Measurements from ENCODE around the gene ZNF714.

The ZNF714 gene

DNA sequence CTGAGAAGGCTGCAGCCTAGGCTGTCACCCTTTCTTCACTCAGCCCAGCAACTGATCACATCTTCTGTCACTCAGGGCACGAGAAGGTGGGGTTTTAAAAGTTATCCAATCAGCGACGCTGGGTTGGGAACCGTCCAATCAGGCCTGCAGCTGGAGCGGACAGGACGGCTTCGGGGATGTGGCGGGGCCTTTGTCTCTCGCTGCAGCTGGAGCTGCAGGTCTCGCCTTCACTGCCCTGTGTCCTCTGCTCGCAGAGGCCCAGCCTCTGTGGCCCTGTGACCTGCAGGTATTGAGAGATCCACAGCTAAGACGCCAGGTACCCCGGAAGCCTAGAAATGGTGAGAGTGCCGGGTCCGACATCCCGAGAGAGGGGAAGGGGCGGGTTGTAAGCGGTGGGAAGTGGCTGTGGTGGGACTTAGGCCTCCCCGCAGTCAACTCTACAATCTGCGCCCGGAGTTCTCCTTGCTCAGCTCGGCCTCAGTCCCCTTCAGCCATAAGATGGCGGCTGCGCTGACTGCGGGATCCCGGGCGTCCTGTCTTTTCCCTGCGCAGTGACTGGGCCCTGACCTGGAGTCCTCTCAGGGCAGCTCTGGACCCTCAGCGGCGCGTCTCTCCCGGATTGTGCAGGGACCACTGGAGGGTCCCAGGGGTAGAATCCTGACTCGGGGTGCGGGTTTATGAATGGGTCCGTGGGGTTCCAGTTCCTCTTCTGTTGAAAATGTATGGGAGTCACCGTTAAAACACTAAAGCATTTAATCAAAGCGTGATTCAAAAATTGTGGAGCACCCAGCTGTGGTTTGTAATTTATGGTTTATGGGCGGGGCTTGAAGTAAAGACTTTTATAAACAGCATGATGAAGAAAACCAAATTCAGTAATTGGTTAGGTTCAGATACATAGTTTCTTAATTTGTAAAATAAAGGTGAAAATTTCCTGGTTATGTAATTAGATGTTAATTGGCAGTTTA, at the start of gene ZNF714:
TSS of gene ZNF714 (plus strand) at position 193 of the 965 bp plus-strand sequence. CDS start 16,066 bp downstream, outside the sequence.
- peak; percentile 95 for DNase-seq

DNA sequence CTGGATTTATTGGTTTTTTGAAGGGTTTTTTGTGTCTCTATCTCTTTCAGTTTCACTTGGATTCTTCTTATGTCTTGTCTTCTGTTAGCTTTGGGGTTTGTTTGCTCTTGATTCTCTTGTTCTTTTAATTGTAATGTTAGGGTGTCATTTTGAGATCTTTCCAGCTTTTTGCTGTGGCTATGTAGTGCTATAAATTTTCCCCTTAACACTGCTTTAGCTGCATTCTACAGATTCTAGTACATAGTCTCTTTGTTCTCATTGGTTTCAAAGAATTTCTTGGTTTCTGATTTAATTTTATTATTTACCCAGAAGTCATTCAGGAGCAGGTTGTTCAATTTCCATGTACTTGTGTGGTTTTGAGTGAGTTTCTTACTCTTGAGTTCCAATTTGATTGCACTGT, 37.0 kb upstream of the ZNF714 start:
- no peak for DNase-seq

DNA sequence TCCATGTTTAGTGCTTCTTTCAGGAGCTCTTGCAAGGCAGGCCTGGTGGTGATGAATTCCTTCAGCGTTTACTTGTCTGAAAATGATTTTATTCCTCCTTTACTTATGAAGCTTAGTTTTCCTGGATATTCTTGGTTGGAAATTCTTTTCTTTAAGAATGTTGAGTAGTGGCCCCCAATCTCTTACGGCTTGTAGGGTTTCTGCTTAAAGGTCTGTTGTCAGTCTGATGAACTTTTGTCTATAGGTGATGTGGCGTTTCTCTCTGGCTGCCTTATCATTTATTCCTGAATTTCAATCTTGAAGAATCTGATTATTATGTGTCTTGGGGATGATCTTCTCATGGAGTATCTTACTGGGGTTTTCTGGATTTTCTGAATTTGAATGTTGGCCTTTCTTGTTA, 35.5 kb upstream of the ZNF714 start:
- no peak for DNase-seq

DNA sequence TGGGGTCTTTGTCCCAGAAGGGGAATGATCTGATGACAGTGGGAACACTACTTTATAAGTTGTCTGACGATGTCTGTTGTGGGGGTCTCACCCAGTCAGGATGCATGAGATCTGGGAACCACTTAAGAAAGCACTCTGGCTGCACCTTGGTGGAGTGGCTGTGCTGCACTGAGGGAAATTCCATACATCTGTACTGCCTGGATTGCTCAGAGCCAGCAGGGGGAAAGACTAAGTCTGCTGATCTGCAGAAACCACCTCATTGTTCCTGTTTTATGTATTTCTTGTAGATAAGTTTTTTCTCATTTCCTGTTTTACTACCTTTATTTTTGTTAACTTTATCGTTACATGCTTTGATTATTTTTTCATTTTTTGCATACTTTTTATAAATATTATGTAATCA, 34.3 kb upstream of the ZNF714 start:
- no peak for DNase-seq

DNA sequence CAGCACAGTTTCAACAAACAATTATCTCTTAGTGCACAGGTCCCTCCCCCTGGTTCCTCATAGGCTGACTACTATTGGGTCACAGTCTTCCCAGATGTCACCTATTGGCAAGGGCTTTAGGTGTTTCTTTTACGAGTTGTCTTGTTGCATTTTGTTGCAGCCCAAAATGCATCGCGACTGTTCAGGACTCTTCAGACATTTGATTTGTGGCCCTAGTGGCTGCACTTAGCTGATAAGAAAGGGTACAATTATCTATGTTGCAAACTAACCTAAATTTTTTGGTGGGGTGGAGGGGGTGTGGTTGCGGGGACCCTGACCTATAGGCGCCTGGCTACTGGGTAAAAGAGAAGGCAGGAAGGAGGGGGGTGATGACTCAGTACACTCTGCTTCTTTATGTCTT, 29.1 kb upstream of the ZNF714 start:
- no peak for DNase-seq

DNA sequence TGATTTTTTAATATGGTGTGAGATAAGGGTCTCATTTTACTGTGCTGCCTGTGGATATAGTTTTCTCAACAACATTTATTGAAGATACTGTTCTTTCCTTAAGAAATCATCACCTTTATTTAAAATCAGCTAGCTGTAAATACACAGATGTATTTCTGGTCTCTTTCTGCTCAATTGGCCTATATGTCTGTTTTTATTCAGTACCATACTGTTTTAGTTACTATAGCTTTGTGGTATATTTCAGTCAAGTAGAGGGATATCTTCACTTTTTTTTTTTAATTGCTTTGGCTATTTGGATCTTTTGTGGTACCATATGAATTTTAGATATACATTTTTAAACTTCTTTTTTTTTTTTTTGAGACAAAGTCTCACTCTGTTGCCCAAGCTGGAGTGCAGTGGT, 16.7 kb upstream of the ZNF714 start:
- DNase-seq = no peak

DNA sequence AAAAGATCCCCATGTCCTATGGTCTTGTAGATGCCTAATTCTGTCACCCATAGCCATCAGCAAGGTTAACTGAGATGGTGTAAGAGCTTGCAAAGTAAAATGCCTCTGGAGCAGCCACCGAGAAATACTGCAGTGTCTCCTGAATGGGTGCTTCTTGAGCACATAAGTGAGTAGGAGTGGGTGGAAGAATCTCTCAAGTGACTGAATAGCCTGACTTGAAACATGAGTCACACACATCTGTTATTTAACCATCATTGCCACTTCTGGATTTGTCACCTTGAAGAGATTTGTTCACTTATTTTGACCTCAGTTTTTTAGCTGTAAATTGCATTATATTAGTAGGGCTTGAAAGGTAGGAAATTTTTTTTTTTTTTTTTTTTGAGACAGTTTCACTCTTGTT, 2.3 kb downstream of the ZNF714 start:
- DNase-seq = no peak

DNA sequence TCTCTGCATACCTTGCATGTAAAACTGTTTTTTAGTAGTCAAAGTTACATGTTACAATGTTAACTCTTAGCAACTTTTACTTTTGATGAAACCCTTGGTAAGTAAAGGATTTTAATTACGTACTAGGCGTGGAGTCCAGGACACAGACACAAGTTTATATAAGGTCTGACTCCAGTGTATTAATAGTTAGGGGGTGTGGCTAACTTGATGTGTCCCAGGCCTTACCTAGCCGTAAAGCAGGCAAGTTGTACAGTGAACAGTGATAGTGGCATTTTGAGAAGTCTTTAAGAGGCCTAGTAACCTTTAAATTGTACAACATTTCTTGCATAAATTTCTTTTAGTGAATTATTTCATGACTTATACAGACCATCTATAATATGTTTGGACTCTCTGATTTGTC, 5.9 kb downstream of the ZNF714 start:
- DNase-seq = no peak

DNA sequence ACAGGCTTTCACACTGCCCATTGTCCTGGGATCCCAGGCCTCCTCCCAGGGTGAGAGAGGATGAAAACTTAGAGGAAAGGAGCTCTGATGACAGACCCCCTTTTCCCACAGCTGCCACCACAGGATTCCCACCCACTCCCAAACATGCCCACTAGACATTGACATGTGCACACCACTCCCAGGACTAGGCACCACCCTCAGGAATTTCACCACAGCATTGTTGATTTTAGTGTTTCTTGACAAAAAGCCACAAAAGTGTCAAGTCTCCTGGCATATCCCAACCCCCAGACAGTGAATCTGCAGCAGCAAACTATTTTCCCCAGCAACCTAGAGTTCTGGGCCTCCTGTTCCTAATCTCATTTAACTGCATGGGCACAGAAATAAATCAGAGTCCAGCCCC, 10.1 kb downstream of the ZNF714 start:
- no peak for DNase-seq

DNA sequence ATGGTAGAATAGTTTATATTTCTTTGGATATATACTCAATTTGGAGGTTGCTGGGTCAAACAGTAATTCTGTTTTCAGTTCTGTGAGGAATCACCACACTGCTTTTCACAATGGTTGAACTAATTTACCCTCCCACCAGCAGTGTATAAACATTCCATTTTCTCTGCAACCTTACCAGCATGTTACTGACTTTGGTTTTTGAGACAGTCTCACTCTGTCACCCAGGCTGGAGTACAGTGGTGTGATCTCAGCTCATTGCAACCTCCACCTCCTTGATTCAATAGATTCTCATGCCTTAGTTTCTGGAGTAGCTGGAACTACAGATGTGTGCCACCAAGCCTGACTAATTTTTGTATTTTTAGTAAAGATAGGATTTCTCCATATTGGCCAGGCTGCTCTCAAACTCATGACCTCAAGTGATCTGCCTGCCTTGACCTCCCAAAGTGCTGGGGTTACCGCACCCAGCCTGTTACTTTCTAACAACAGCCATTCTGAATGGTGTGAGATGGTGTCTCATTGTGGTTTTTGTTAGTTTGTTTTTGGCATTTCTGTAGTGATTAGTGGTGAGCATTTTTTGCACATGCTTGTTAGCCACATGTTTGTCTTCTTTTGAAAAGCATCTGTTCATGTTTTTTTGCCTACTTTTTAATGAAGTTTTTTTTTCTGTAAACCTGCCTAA, 12.5 kb downstream of the ZNF714 start:
- no peak for DNase-seq

DNA sequence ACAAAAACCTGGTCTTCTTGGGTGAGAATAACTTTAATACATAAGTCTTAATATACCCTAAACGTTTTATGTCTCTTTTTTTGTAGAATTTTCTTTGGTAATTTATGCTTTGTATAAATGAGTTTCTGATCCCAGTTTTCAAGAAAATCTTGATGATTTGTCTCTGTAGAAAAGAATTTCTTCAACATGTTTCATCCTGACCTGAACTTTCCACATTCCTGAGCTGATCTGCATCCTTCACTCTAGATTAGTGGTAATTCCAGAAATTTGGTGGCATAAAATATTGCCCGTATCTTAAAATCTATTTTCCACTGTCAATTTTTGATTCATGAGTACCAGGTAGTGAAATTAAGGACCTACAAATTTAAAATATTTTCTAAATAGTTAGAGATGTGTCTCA, 16.3 kb downstream of the ZNF714 start:
- DNase-seq = no peak

DNA sequence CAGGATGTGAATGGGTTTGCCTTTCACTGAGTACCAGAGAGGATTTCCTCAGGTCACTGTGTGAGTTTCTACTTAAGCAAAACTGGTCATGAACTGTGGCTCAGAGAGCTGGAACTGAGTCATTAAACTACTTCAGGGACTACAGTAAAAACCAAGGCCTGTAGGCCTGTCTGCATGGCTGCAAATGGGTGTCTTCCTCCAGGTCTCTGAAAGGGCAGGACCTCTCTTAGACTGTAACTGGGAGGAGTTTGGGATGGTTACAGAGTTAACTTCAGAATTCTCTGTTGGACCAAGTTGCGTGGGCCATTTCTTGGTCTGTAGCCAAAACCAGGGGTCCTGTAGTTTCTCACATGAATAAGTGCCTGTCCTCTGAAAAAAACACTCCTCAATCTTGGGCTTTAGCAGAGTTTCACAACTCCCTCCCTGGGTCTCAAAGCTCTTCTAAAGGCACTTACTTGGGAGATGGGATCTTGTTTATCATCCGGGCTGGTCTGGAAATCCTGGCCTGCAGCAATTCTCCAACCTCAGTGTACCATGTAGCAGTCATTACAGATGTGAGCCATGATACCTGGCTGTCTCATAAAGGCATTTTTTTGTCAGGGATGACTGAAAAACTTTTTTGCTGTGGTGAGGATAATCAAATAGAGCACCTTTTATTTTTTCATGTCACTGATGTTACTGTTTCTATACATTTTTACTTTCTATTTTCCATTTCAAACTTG, 19.7 kb downstream of the ZNF714 start:
- DNase-seq = no peak

DNA sequence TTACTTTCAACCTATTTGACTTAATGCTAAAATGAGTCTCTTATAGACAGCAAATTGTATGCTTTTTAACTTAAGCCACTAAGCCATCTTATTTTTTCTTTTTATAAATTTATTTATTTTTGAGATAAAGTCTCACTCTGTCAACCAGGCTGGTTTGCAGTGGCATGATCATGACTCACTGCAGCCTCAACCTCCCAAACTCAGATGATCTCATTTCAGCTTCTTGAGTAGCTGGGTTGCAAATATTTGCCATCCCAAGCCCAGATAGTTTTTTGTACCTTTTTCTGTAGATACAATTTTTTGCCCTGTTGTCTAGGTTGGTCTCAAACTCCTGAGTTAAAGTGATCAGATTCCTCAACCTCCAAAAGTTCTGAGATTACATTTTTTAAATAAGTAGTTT, 27.1 kb downstream of the ZNF714 start:
- DNase-seq = no peak

DNA sequence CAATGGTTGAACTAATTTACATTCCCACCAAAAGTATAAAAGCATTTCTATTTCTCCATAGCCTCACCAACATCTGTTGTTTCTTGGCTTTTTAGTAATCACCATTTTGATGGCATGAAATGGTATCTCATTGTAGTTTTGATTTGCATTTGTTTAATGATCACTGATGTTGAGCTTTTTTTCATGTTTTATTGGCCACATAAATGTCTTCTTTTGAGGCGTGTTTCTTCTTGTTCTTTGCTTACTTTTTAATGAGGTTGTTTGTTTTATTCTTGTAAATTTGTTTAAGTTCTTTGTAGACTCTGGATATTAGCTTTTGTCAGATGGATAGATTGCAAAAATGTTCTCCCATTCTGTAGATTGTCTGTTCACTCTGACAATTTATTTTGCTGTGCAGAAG, 28.2 kb downstream of the ZNF714 start:
- no peak for DNase-seq

DNA sequence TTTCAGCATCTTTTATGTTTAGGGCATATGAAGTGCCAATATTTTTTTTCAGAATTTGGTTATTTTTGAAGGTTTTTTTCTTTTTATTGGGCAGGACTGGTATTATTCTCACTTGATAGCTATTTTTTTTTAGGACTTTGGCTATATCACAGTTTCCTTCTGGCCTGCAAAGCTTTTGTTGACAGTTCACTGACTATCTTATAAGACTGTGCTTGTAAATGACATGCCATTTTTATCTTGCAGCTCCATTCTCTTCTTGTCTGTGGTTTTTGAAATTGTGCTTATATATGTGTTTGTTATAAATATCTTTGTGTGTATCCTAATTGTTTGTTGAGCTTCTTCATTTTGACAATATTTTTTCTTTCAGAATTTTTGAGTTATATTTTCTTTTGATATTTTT, 33.4 kb downstream of the ZNF714 start:
- no peak for DNase-seq

DNA sequence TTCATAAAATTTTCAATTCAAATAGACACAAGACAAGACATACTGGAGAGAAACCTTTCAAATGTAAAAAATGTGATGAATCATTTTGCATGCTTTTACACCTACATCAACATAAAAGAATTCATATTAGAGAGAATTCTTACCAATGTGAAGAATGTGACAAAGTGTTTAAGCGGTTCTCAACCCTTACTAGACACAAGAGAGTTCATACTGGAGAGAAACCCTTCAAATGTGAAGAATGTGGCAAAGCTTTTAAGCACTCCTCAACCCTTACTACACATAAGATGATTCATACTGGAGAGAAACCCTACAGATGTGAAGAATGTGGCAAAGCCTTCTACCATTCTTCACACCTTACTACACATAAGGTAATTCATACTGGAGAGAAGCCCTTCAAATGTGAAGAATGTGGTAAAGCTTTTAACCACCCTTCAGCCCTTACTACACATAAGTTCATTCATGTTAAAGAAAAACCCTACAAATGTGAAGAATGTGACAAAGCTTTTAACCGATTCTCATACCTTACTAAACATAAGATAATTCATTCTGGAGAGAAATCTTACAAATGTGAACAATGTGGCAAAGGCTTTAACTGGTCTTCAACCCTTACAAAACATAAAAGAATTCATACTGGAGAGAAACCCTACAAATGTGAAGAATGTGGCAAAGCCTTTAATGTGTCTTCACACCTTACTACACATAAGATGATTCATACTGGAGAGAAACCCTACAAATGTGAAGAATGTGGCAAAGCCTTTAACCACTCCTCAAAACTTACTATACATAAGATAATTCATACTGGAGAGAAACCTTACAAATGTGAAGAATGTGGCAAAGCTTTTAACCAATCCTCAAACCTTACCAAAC, 35.3 kb downstream of the ZNF714 start:
- DNase-seq = no peak

DNA sequence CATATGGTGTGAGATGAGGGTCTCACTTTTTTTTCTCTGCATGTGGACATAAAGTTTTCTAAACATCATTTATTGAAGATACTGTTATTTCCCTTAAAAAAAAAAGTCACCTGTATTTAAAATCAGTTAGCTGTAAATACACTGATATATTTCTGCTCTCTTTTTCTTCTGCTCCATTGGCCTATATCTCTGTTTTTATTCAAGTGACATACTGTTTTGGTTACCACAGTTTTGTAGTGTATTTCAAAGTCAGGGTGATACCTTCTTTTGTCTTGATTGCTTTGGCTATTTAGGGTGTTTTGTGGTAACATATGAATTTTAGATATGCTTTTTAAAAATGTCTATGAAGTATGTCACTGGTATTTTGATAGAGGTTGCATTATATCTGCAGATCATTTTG, 44.1 kb downstream of the ZNF714 start:
- DNase-seq = no peak

DNA sequence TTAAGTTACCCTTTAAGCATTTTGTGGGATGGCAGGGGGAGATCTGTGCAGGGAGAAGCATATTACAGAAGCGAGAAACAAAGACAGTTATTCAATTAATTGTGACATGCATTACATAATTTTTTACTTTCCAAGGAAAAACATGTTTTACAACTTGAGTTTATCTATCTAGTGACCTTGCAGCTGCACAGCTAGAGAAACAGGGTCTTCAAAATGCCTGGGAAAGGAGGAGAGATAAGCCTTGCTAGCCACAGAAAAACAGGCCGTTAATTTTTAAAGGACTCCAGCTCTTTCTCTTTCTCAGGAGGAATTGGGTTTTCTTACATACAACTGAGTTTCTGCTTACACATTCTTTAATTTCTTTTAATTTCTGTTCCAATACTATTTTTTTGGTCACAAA, 45.0 kb downstream of the ZNF714 start:
- no peak for DNase-seq

DNA sequence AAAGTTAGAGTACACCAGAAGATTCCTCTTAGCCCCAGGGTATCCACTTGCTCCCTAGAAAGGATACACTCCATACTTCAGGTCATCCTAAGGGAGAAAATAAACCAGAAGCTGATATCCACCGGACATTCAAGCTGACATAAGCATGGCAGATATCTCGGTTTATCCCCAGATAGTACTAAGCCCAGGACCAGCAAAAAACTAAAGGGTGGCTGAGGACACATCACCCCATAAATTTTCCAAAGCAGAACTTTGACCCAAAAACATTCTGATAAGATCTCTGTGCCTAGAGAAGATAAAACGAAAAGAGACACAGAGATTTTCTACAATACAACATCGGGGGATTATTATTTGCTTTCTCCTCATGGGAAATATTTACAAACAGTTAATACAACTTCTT, 45.9 kb downstream of the ZNF714 start:
- no peak for DNase-seq

DNA sequence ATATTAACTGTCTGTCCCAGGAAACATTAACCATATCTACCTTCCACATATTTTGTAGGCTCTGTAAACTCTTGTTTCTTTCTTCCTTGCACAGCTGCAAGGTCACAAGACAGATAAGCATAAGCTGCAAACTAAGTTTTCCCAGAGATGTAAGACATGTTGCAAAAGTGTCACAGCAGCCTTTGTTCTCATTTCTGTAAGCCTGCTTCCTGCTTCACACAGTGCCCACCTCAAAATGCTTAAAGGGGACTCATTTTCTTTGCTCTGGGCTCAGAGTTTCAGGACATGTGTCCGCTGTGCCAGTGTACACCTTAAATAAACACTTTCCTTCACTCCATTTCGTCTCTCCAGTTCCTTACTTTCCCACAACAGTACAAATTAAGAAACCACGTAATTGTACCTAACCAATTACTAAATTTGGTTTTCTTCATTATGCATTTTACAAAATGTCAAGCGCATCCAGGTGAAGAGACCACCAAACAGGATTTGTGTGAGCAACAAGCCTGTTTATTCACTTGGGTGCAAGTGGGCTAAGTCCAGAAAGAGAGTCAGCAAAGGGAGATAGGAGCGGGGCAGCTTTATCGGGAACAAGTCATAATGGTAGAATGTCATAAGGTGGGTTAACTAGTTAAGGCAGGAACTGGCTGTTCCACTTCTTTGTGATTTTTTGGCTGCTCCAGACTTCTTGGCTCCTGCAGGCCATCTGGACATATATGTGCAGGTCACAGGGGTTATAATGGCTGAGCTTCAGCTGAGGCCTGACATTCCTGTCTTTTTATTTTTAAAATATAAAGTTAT, 47.1 kb downstream of the ZNF714 start:
- DNase-seq = no peak

DNA sequence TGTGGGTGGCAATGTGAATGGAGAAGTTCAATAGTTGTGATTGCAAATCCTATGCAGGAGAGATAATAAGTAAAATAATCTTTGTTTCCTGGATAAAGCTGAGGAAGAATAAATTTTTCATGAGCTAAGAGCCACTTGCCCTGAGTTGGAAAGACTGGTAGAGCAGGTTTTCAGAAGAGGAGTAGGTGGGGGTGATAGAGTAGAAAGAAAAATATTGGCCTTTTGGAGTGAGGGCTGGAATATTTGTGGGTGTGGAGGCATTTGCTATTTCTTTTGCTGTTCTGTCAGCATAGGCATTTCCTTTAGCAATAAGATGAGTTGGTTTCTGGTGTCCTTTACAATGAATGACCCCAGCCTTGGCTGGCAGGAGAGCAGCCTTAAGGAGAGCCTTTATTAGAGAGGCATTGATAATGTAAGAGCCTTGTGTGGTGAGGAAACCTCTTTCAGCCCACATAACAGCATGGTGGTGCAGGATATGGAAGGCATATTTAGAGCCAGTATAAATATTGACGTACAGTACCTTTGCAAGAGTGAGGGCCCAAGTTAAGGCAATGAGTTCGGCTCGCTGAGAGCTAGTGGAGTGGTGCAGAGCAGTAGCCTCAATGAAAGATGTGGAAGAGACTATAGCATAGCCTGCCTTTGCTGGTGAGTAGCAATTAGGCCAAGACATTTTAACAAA, 48.2 kb downstream of the ZNF714 start:
- no peak for DNase-seq
